Right atrium auricular region (tissue), 2 donors: Measurements from ENCODE around the gene VWDE. TPM values are rescaled to one million over a fixed set of nuclear protein-coding genes. Genes with fewer than 3 reads are reported as not detected.

Experiments
- DNase-seq: peaks from one replicate; pipeline ENCODE4 v3.0.0-alpha.2; 2019; ENCODE audit warnings: low spot score
- H3K27ac ChIP-seq, 2 donors: fragments of 200-600 bp; sonication (generic); 1 replicate in 1 of 2; 2 replicates in 1 of 2; pipeline ENCODE4 v1.5.1; 2016 to 2019
- H3K27me3 ChIP-seq, 2 donors: fragments of 200-600 bp; sonication (generic); one replicate each; pipeline versions ENCODE4 v1.5.1 to v1.6.0; 2017 to 2019
- H3K36me3 ChIP-seq: fragments of 200-600 bp; sonication (generic); one replicate; pipeline ENCODE4 v1.5.1; 2016
- H3K4me1 ChIP-seq, 2 donors: fragments of 200-600 bp; sonication (generic); one replicate each; pipeline versions ENCODE4 v1.5.1 to v1.6.0; 2017 to 2019
- H3K4me3 ChIP-seq, 2 donors: fragments of 200-600 bp; sonication (generic); 1 replicate in 1 of 2; 2 replicates in 1 of 2; pipeline ENCODE4 v1.5.1; 2017 to 2019; ENCODE audit warnings: mild to moderate bottlenecking in 1 of 2, moderate library complexity in 1 of 2
- H3K9me3 ChIP-seq, 2 donors: fragments of 200-600 bp; sonication (generic); one replicate each; pipeline ENCODE4 v1.5.1; 2019
- CTCF ChIP-seq, 2 donors: fragments of 200-600 bp; sonication (generic); IDR thresholded peaks; one replicate each; pipeline ENCODE4 v1.5.1; 2019; ENCODE audit warnings: antibody characterized with exemption in 2 of 2
- total RNA-seq, 2 donors: library from RNA; depleted of rRNA; stranded (reverse); fragments of >200 nt; gene quantifications; one replicate each; pipeline ENCODE4 v1.1.0, GENCODE V29; 2016

Gene VWDE
- total RNA-seq, 2 donors from 2014 or later: 4.0 to 14.4 TPM

- Histone ChIP-seq H3K4me1 (peaks cover 0 to 5% of the 10 kb centered on the region in 2 donors), H3K36me3 (peaks cover 7% of the 10 kb centered on the region), H3K4me3 (no peak overlapping the region), H3K27me3 (no peaks in the 10 kb centered on the region), H3K27ac (no peak overlapping the region), H3K9me3 (no peaks in the 10 kb centered on the region)
- TF ChIP-seq CTCF (IDR thresholded peaks at IDR 0.05): no peak
- no peak for DNase-seq
Observed at GRCh38 chr7:12369072-12369471, 34.6 kb downstream of the VWDE start.

- Histone ChIP-seq H3K36me3 (no peaks in the 10 kb centered on the region), H3K27ac (no peak overlapping the region), H3K4me1 (no peaks in the 10 kb centered on the region), H3K9me3 (no peaks in the 10 kb centered on the region), H3K27me3 (no peaks in the 10 kb centered on the region), H3K4me3 (no peak overlapping the region)
- no peak for DNase-seq
- no peak for TF ChIP-seq CTCF (IDR thresholded peaks at IDR 0.05)
Observed at GRCh38 chr7:12360948-12361347, 42.7 kb downstream of the VWDE start.

GRCh38 chr7:12358694-12359093 is 45.0 kb downstream of the VWDE start:
- H3K36me3 ChIP-seq: no peaks in the 10 kb centered on the region
- no peaks in the 10 kb centered on the region for H3K27me3 ChIP-seq
- TF ChIP-seq CTCF (IDR thresholded peaks at IDR 0.05): no peak

GRCh38 chr7:12357508-12357907 is 46.2 kb downstream of the VWDE start:
- H3K27me3 ChIP-seq: no peaks in the 10 kb centered on the region
- no peak for DNase-seq
- no peak overlapping the region for H3K27ac ChIP-seq
- no peaks in the 10 kb centered on the region for H3K4me1 ChIP-seq
- no peaks in the 10 kb centered on the region for H3K36me3 ChIP-seq
- no peak for TF ChIP-seq CTCF (IDR thresholded peaks at IDR 0.05)
- no peak overlapping the region for H3K4me3 ChIP-seq
- H3K9me3 ChIP-seq: no peaks in the 10 kb centered on the region

More at GRCh38 chr7:12358694-12359093, 45.0 kb downstream of the VWDE start:
- Histone ChIP-seq H3K4me1 (no peaks in the 10 kb centered on the region), H3K27ac (no peak overlapping the region), H3K9me3 (no peaks in the 10 kb centered on the region), H3K4me3 (no peak overlapping the region)
- DNase-seq: no peak

- Histone ChIP-seq H3K27me3 (no peaks in the 10 kb centered on the region), H3K36me3 (no peaks in the 10 kb centered on the region), H3K27ac (no peak overlapping the region), H3K4me1 (no peaks in the 10 kb centered on the region), H3K9me3 (no peaks in the 10 kb centered on the region), H3K4me3 (no peak overlapping the region)
- TF ChIP-seq CTCF (IDR thresholded peaks at IDR 0.05): no peak
- no peak for DNase-seq
Observed at GRCh38 chr7:12351843-12352242, 51.8 kb downstream of the VWDE start.

GRCh38 chr7:12350971-12351370 is 52.7 kb downstream of the VWDE start:
- no peaks in the 10 kb centered on the region for H3K27me3 ChIP-seq
- H3K4me3 ChIP-seq: no peak overlapping the region
- no peak for DNase-seq
- no peaks in the 10 kb centered on the region for H3K9me3 ChIP-seq
- no peak for TF ChIP-seq CTCF (IDR thresholded peaks at IDR 0.05)
- H3K4me1 ChIP-seq: no peaks in the 10 kb centered on the region
- no peaks in the 10 kb centered on the region for H3K36me3 ChIP-seq
- H3K27ac ChIP-seq: no peak overlapping the region
